GM19328 (cell line): ENCODE measurements around the gene MRTFA.

Source experiments
- ATAC-seq: cut with Tn5 transposase; IDR thresholded peaks from one replicate; pipeline ENCODE4 v1.9.1; 2021; ENCODE audit warnings: mild to moderate bottlenecking, moderate library complexity; ENCODE audit not compliant: unreplicated experiment

MRTFA gene

GRCh38 chr22:40366068-40366467 is 270.5 kb downstream of the MRTFA start:
- ATAC-seq: no peak

GRCh38 chr22:40364431-40364830 is 272.1 kb downstream of the MRTFA start:
- ATAC-seq: no peak

GRCh38 chr22:40363059-40363458 is 273.5 kb downstream of the MRTFA start:
- ATAC-seq: no peak

GRCh38 chr22:40361100-40361499 is 275.4 kb downstream of the MRTFA start:
- ATAC-seq: no peak
